Nucleus accumbens (tissue), 56 donors: Measurements from ENCODE around the gene BABAM2.

ENCODE experiments used
- DNase-seq, 56 donors: peaks; one replicate each; lab custom pipeline; 2025; lab: John Stamatoyannopoulos, UW

Gene BABAM2

DNA sequence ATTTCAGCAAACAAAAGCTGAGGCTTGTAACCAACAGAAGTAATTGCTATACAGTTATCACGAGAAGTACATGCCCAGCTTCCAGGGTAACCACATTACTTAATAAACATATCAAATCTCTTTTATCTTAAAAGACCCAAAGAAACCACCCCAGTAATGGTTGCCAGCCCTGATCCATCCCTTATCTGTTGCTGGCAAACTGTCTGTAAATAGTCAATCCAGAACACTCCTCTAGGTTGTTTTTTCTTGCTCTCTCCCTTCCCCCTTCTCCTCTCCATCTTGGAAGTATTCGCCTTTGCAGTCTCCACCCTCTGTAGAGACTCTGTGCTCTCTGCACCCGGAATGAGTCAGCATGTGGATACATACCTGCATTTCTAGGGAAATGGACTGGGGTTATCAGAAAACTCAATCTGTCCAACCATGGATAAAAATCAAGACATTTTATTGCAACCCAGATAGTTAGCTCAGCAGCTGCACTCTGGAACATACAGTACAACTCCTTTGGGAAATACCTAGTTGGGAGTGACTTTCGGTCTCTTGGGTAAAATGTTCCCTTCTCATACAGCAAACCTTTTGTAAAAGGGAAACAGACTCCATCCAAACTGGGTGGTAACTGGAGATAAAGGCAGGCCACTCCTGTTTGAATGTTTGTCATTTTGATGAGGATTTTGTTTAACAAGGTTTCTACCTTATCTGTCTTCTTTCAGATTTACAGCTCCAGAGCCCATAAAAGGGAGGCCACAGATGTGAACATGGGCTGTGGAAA is 378.7 kb downstream of the BABAM2 start:
- no peak for DNase-seq

DNA sequence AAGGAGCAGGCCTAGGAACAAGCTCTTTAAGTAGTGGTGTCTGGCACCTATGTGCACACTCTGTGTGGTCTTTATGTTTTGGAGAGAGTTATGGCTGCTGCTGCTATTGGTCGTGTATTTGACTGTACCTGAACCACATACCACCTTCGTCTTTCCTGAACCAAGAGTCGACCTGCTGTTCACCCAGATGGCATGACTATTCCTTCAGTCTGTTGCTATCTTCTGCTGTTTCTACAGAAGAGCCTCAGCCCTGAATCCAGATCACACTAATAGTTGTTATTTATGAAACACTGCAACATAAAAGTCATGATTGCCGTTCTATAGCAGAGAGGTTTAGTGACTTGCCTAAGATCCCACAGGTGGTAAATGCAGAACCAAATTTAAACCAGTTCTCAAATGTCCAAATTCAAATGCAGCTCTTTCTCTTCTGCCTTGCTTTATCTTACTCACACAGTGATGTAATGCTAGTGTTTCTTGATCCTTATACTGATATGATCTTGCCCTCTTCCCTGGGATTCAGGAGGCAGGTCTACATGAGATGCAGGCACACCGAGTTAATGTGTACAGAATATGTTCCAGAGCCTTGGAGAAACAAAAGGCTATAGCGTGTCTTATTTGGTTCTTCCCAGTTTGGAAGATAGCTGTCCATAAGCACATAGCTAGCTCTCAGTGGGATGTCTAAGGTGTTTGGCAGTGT is 380.1 kb downstream of the BABAM2 start:
- DNase-seq = no peak

DNA sequence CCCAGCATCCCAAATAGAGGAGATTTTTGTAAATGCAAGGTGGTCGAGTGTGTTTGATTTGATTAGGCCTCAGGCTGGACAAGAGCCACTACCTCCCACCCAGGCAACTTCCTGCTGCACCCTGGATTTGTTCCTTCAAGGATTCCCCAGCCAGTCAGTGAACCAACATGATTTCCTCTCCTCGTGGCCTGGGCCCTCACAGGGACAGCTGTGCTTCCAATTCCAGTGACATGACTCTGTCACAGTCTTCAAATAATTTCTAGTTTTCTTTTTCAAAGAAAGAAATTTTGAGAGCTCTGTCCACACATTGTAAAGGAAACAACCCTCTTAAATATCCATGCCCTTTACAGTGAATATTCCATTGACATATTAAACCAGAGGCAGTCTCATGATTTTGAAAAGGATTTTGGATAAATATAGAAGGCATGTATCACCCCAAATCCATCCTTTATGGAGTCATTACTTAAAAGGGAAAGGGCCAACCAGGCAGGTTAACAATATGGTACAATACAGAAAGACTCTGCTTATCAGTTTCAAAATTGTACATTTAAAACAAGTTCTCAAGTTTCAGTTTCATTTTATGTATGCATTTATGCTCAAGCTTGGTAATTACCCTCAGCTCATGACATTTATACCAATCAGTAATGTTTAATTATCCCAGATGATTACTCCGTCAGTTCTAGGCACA is 380.8 kb downstream of the BABAM2 start:
- no peak for DNase-seq

DNA sequence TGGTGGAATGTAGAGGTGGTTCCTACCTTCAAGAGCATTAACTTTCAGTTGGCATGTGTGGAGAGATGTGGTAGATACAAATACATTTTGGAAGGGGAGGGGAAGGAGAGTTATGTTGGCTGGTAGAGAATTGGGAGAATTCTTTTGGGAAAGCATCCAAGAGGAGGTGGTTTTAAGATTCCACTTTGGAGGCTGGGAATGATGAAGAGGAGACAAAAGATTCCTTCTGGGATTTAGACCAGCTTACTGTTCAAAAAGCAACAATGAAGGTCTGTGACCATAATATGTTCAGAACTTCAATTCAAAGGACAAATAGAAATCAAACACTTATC is 381.4 kb downstream of the BABAM2 start:
- no peak for DNase-seq

DNA sequence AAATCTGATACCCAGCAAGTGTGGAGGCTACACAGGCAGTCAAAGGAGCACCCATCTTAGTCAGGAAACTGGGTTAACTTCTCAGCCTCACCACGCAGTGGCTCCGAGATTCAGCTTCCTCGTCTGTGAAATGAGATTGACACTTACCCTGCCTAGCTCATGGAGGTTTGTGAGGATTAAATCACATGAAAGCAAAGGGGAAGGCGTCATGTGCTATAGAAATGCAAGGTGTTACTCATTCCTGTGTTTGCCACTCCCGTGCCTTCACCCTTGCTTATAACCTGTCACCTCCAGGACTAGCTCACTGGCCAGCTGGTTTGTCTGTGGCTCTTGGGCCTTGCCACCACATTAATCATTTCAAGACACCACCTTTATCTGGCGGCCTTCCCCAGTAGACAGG is 383.2 kb downstream of the BABAM2 start:
- DNase-seq = no peak

DNA sequence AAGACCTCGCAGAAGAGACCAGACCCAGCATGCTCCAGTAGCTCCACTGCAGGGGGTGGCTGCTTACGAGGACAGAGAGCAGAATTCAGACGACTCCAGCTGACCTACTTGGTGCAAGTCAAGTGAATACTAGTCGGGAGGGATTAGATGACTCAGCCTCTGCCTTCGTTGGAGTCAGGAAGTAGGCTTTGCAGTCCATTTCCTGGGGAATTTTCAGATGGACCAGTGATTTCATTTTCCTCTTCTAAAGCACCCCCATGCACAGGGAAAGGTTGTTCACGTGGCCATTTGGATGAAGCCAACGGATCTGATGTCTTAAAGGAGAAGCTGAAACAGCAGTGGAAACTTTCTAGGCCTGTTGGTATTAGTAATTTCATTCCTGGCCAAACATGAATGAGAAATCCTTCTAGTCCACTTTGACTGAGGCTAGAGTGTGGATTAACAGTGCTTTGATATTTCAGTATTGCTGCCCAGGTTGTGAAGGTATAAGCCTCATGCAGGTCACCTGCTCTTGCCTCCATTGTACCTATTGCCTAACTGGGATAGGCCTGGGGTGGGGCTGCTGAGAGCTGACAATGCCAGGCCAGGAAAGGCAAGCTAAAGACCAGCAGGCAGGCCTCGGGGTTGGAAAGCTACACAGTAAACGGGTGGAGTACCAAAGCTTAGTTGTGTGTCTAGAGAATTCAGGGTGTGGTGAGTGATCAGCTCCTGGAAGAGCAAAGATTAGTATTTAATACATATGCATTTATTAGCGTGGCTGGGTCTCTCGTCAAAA is 384.6 kb downstream of the BABAM2 start:
- DNase-seq = no peak

DNA sequence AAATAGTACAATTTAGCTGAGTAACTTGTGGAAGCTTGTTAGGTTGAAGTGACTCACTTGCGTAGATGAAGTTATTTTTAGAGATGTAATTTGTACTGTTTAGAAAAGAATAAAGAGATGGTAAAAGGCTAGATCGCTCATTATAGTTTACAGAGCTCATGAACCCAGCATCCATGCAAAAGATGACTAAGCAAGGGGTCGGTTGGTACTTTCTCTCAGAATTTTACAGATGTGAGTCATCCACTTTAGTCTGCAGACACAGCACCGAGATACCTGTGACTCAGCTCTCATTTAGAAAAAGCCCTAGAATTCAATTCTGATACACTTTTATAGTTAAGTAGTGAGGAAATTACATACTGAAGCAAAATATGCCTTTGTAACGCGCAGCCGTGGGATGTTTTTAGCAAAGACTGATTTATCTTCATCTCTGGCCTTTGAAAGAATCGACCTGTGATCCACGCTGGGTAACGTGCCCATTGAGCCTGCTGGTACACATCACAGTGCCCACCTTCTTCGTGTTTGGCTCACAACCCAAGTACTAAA is 385.6 kb downstream of the BABAM2 start:
- peak in 21 of 56 donors; percentile 1 to 68 (median 19) for DNase-seq

DNA sequence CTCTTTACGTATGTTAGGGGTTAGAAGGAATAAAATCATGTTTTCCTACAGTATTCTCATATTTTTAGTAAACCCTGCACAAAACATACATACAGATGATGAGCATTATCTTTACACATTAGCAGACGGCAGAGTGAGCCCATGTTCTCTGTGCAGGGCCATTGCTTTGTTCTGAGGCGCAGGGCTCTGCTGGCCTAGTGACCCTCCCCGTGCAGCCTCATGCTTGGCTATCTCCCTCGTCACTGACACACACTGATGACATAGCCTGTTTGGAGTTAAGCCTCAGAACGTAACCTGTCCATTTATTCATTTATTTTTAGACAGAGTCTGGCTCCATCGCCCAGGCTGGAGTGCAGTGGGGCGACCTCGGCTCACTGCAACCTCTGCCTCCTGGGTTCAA is 386.3 kb downstream of the BABAM2 start:
- DNase-seq = no peak

DNA sequence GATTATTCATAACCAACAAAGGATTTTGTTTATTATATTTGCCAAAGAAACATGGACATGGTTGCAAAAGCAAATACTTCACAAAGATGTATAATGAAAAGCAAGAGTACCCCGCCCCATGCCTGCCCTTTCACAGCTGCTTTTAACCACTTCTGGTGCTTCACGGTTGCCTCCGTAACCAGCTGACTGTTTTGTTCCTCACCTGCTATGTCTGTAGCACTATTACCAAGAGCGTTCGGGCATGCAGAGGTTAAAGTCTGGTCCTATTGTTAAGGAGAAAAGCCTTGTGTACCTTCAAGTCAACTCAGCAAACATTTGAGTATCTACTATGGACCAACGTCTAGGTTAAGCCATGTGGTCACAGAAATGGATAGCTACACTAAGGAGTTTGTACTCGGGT is 386.9 kb downstream of the BABAM2 start:
- DNase-seq = no peak

DNA sequence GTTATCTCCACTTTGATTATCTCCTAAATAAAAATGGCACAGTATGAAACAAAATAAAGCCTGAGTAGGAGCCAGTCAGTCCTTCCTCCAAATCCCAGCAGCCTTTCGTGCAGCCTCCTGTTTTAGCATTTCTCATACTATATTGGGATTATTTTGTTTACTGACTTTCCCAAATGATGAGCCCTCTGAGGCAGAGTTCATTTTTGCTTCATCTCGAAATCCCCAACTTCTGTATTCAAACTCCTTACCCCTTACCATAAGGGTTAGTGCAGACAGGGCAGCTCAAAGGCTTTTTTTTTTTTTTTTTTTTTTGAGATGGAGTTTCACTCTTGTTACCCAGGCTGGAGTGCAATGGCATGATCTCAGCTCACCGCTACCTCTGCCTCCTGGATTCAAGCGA is 388.8 kb downstream of the BABAM2 start:
- no peak for DNase-seq

DNA sequence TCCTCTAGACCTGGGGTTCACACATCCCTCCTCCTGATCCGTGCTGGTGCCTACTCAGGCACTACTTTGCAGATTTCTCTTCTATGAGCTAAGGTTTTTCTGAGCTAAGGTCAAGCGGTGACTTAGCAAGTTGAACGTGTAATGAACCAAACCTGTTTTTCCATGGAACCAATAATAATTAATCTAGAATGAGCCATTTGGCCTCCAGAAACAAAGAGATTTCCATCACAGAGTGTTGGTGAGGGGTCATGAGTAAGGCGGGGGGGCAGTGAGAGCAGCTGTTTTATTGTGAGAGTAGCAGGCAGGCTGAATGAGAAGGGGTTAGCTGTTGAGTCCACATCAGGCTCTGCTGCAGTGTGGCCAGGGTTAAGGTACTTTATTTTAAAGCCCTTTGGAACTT is 390.1 kb downstream of the BABAM2 start:
- DNase-seq = no peak

DNA sequence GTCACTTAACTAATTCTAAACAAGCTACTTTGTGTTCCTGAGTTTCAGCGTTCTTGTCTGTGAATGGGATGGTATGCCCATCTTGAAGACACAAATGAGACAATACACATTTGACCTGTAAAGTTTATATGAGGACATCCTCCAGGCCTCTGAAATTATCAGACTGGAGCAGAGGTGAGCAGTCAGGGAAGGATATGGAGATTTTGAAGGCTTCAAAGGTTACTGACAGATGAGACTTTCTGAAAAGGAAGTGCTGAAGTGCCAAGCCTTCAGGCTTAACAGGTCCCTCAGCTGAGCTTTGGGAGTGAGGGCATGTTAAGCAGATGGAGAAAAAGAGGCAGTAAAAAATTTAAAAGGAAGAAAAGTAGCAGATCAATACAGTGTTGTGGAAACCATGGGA is 391.2 kb downstream of the BABAM2 start:
- DNase-seq = no peak

DNA sequence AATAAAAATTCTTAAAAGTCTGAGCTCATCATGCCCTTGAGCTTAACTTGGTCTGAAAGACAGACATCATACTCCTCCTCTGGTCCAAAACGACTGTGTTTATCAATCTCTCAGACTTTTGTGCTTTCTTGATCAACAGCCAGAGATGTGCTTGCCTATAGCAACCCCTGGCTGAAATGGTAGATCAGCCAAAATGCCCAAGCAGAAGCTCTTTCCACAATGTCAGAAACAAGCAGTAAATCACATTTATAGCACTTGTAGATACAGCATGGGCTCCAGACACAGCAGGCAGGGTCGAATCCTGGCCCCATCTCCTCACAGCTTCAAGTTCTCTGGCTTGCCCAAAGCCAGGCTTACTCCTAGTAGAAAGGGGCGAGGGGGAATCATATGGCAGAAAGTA is 391.7 kb downstream of the BABAM2 start:
- DNase-seq = no peak

DNA sequence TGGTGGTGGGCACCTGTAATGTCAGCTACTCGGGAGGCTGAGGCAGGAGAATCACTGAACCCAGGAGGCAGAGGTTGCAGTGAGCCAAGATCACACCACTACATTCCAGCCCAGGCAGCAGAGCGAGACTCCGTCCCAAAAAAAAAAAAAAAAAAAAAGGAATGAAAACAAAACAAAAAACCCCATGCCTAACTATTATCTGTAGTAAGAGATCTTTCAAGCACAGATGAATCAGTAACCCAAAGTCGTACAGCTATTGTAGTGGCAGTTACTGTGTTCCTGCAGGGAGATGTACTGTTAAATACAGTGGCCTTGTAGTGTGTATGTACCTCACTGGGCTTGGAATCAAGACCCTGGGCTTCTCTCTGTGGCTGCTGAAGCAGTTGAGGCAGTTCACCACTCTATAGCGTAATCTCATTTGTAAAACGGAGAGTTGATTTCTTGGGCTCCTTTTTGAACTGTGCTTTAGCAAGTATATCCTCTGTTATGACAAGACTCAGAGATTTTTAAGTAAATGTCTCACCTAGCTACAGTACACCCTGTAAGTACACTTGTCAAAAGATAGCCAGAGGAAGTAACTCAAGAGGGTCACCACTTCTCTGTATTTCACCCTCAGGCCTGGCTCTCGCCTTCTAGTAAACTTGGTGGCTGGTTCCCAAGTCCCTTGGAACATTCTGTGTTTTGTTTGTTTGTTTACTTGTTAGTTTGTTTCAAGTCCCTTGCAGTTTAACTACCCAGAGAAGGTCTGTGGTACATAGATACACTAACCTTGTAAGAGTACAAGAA is 392.5 kb downstream of the BABAM2 start:
- no peak for DNase-seq

DNA sequence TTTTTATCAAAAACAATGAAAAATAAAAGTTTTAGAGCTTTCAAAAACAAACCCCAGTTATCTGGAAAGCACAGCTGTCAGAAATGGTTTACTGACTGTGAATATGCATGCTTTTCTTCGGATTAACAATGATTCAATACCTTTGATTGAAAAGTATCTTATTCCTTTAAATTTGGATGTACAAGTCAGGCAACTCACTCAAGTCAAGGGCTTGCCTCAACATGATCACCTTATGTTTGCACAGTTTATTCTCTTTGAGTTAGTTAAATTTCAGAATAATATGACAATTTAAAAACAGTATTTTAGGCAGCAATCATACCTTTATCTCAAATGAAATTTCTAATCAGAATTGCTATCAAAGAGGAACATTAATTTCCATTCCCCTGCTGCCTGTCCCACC is 393.3 kb downstream of the BABAM2 start:
- DNase-seq = no peak

DNA sequence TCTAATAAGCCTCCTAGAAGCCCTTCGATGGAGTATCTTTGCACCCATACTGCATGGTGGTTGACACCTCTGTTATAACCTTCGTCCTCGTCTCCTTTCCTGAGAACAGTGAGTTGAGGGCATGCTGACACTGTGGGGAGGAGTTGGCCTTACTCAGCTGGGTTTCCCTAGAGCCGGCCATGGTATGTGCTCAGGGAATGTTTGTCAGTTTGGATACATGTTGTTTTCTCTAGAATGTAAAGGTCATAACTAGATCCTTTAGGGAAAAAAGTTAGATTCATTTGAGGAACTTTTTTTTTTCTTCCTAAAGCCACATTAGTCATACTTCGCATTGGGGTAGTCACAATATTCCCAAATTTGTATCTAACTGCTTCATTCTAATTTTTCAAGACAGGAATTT is 396.1 kb downstream of the BABAM2 start:
- no peak for DNase-seq

DNA sequence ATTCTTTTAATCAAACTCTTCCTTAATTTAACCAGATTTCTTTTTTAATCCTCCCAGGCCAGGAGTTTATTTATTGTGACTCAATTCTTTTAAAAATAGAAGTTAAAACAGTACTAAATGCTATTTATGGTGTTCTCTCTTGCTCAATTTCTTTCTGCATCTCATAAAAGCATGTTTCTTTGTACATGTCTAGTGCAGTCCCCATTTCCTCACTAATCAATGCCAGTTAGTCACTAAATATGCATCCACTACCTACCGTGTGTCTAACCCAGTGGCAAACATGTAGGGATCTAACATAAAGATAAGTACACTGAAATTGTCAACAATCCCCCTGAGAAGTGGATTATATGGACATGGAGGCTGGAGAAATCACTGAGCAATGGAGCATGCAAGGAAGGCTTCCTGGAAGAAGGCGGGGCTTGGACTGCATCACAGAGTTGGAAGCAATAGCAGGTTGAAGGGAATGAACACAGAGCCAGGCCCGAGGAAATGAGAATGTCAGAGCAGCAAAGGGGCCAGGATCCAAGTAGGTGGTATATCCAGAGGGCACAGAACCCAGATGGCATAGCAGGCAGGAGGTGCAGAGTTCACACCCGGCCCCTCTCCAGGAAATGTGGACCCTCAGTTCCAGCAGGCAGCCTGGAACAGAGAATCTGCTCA is 396.9 kb downstream of the BABAM2 start:
- no peak for DNase-seq

DNA sequence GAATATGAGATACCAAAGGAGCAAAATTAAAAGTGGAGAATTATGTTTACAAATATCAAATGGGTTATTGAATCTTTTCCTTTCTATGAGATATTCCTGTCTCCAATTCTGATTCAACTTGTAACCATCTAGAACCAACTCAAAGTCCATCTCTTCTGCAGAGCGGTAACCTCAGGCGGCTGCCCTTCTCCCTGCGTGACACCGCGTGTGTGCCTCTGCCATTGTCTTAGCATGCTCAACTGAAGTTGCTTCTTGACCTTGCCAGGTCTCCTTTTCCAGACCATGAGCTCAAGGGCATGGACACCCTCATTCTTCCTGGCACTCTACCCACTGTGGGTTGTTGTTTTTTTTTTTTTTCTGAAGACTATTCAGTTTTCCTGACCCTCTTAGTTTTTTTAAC is 398.1 kb downstream of the BABAM2 start:
- DNase-seq = no peak

DNA sequence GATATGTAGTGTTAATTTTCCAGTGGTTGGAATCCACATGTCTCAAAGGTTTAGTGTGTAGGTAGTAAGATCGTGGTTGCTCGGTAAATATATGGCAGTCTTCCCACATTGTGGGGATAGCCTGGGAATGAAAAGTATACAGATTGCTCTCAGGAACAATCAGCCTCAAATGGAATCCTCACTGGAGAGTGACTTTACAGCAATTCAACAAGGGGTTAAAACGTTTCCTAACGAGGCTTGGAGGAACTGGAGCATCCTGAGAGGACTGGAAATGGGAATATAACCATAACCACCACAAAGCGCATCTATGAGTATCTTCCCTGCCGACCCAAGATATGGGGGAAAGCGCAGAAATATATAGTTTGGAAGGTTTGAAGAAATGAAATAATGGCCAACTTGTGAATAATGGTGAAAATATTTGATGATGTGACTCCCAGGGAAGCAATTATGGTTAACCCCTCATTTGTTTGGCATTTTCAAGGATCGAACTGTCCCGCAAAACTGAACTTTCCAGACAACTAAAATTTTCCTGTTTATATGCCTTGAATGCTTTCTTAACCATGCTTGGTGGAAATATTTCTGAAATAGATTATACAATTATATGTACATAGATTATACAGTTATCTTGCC is 401.4 kb downstream of the BABAM2 start:
- DNase-seq = no peak
